GM19043 (cell line): Measurements from ENCODE around the gene MRPL45.
A peak's percentile ranks its signal among the peaks of the same experiment; 100 is the strongest.

Experiments used
- ATAC-seq: cut with Tn5 transposase; IDR thresholded peaks from one replicate; pipeline ENCODE4 v1.9.1; 2021; ENCODE audit warnings: low read depth; ENCODE audit not compliant: unreplicated experiment

Gene MRPL45

DNA sequence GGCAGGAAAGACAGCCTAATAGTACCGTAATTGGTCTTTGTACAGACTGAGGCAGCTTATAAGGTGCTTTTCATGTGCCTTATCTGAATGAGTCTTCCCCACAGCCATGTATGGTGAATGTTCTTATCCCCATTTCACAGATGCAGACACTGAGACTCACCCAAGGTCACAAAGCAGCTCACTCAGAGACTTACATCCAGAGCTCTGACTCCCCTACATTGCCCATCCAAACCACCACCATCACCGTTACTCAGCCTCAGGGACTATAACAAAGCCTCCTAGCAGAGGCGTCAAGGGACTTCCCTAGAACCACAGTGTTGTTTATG lies 47.4 kb downstream of the MRPL45 start:
- no peak for ATAC-seq

DNA sequence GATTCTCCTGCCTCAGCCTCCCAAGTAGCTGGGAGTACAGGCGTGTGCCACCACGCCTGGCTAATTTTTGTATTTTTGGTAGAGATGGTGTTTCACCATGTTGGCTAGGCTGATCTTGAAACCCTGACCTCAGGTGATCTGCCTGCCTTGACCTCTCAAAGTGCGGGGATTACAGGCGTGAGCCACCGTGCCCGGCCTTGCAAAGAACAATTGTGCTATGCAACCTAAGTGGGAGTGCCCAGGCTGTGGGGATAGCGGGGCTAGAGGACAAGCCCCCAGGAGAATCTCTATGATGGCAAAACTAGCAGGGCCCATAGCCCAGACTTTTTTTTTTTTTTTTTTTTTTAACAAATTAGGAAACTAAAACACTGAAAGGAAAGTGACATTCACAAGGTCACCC lies 48.8 kb downstream of the MRPL45 start:
- ATAC-seq, result no peak

- ATAC-seq, result peak; percentile 44
Observed at GRCh38 chr17:38349097-38349730, 52.2 kb downstream of the MRPL45 start.

DNA sequence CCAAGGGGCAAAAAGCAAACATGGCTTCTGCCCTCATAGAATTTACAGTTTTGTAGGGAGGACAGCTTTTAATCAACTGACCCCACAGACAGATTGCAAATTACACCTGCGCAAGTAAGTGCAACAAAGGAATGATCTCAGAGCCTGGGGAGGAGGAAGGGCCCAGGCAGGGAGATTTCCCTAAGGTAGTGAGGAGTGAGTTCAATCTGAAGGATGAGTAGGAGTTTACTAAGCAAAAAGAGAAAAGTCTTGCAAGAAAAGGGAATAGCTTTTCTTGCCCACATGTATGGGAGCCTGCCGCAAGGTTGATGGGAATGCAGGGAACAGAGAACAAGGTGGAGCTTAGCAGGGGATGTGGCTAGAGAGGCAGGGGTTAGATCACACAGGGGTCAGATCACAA lies 53.1 kb downstream of the MRPL45 start:
- no peak for ATAC-seq

DNA sequence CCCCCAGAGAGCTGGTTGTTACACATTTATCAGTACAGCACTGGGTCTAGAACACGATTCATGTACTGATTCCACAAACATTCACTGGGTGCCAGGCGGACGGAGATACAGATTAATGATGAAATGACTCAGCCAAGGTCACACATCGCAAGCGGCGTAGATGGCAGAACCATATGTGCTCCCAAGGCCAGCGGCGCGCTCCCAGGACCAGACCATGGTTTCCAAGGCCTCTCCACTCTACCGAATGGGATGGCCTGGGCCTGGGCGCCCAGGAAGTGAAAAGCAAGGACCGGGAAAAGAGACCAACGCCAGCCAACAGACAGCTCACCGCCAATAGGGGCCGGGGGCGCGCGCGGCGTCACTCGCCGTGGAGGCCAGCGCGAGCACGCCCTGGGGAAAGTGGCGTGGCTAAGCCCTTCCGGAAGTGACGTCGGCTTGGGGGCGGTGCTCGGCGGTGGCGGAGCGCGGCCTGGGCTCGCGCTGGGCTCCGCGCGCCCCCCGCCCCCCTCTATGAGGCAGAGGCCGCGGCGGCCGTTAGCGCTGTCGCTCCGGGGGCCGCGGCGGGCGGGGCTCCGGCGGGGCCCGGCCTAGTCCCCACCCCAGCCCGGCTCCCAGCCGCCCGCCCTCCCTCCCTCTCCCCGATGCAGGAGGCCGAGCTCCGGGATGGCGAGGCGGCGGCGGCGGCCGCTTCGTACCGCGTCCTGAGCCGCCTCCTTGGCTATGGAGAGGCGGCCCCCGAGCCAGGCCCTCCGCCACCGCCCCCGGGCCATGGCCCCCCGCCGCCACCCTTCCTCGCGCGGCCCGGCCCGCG lies 54.6 kb downstream of the MRPL45 start, which contains the start of gene SOCS7:
Gene SOCS7, plus strand, starts transcription at position 433 of the 811 bp plus-strand sequence. Its CDS starts 209 bp downstream, at position 642.
- ATAC-seq, result peak; percentile 73

GRCh38 chr17:38352245-38353085 lies 55.5 kb downstream of the MRPL45 start:
- peak; percentile 11 for ATAC-seq

DNA sequence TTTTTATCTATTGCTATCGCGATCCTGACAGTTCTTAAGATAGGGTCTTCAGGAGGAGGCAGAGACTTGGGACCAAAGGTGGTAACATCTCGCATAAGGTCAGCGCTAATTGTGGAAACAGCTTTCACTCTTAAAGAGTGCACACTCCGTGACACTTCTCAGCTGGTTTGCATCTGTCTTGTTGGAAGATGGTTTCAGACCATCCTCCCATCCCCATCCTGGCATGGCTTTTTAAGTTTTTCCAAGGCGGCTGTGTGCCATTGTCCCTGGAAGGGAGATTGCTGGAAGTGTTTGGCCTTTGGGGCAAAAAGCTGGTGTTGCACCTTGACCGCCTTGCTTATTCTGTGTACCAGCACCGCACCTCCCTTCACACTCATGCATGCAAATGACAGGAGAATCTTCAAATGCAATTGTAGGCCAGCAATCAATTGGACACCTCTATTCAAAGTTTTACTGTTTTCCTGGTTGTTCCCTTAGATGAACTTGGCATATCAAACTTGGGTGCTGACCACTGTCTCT lies 56.2 kb downstream of the MRPL45 start:
- ATAC-seq, result no peak

DNA sequence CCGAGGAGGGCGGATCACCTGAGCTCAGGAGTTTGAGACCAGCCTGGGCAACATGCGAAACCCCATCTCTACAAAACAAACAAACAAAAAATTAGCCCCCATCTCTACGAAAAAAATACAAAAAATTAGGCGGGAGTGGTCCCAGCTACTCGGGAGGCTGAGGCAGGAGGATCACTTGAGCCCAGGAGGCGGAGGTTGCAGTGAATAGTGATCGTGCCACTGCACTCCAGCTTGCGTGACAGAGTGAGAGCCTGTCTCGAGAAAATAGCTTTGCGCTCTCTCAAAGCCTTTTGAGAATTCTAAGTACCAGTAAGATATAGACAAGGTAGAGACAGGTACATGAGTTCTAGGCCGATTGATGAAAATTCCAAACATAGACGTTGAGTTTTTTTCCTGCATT lies 56.7 kb downstream of the MRPL45 start:
- ATAC-seq, result no peak

DNA sequence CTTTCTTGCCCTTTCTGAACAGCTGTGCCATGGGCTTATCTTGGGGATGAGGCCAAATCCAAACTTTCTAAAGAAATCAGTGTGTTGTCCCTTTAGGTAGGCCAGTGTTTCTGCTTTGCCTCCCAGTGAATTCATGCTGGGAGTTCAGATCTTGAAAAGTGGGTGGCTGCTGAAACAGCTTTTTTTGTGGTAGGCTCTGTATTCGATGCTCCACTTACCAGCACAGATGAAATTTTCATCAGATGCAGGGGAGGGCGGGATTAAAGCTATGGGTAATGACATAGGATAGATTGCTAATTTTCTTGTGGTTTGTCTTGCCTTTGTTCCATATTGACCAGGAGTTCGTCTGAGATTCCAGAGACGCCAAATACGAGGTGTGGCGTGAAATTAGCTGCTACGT lies 57.5 kb downstream of the MRPL45 start:
- ATAC-seq, result no peak

DNA sequence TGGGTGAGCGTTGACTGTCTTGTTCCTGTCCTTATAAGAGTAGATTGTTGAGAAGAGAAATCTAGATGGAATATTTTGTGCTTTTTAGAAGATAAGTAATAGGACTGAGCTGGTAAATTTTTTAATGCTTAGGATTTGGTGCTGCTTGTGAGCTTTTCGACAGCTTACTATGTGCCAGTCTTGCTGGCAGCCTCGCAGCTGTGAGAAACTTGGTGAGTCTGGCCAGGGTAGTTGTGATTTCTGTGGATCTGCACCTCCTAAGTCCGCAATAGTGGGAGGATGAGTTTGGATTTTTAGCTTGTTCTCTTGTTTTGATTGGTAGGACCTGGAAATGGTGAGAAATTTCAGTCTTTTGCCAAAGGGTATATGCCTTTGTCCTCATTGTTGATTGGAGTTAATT lies 58.3 kb downstream of the MRPL45 start:
- no peak for ATAC-seq

DNA sequence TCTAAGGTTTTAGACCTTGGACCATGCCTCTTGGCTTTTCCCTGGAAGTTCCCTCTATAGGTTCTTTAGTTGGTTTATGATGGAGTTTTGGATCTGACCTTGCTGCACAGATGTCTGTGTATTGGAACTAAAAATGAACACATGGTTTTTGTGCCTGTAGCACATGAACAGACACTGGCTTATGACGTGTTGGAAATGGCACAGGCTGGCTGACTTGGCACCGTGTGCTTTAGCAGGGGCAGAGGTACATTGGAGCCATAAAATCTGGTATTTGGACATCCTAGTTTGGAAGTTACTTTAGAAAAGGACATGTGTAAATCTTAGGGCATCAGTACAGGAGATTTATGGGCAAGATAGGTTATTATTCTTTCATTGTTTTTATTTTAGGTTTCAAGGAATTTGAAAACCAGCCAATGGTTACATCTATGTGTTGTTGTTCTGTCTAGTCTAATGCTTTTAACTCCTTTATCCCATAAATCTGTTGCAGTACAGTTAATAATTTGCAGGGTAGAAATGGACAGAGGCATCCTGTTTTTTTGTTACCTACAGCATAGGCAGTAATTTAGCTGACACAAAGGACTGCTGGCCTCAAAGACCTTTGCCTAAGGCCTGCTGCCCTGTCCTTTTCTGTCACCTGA lies 60.6 kb downstream of the MRPL45 start:
- no peak for ATAC-seq

DNA sequence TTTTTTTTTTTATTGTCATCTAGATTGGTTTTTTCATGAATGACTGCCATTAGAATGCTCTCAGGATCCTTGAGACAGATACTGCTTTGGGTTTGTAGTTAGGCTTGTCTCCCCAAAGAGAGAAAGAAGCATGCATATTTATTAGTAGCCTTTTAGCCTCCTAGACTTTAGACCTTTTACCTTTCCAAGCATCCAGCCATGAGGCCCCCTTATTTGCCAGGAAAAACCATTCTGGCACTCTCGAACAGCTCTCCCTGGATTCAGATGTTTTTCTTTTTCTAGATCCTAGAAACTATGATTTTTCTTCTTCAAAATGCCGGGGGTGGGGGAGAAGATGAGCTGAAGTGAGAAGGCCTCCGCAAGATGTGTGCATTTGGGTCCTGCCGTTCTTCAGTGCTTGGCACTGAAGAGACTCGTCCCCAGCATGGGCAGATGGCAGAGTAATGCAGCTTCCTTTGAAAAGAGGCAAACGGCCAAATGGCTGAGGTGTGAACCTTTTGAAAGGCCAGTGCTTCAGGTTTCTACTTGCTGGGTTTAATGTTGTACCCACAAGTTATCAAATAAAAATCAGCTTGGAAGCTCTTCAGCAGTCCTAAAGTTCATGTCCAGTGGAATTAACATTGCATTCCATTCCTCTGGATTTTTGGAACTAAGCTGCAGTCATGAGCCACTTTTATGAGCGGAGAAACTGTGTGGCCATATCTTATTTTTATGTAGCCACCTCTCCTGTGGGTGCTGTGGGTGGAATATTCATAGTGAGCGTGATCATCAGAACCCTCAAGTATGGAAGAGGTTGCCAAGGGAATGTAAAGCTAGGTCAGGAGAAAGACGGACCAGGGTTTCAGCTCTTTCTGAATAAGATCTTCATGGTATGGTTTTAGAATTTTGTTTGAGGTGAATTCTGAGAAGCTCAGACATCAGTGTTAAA lies 61.9 kb downstream of the MRPL45 start:
- ATAC-seq, result no peak

DNA sequence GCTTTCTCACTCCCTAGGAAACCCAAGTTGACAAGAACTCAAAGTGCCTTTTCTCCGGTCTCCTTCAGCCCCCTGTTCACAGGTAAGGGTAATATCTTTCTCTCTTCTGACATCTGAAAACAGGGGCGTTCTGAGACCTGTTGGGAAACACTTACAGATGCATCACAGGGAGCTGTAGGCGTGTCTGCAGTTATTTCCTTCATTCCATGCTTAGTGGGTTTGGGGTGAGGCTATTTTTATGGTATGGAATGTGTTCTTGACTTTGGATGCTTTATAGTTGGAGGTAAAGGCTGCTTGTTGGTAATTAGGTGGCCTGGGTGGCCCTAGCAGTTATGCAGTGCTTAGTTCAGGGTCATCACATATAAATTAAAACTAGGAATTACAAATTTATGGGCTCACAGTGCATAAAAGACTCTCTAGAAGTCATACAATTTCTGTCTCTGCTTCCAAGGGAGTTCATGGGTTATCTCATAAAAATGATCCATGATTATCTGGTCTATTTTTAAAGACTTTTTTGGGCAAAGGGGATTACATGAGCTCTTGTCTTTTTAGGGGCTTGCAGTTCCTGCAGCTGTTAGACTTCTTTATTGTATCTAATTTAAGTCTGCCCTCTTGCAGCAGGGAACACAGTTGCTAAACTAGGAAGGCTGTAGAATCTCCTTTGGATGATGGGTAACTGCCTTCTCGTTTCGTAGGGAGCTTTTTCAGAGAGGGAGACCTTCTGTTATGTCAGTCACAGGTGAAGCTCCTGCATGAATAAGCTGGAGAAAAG lies 64.9 kb downstream of the MRPL45 start:
- ATAC-seq, result no peak

DNA sequence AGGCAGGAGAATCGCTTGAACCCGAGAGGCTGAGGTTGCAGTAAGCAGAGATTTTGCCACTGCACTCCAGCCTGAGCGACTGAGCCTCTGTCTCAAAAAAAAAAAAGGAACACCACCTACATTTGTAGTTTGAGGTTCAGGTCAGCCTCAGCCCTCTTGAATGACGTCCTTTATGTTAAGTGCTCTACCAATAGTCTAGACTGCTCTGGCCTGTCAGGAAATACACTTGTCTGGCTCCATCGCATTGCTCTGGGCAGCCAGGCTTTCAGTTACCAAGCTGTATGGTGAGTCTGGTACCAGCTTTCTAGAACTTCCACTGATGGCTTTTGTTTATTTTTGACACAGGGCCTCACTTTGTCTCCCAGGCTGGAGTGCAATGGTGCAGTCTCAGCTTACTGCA lies 66.0 kb downstream of the MRPL45 start:
- no peak for ATAC-seq

DNA sequence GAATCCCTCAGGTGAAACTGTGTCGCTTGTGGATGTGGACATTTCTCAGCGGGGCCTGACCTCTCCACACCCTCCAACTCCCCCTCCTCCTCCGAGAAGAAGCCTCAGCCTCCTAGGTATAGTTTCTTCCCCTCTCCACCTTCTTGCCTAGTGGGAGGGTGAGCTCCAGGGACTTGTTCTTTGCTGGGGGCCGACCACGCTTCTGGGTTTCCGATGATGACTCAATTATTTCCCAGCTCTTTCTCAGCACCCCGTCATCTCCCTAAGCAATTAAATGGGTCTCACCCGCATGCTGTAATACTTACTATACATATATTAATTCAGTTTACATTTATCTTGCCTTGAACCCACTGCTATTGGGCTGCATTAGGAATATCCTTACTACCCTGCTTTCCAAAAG lies 67.8 kb downstream of the MRPL45 start:
- no peak for ATAC-seq

- no peak for ATAC-seq
Observed at GRCh38 chr17:38369124-38369886, 72.3 kb downstream of the MRPL45 start.
